Measurements from ENCODE around the gene DNAH8.

GRCh38 chr6:38728203-38728602, 13.1 kb downstream of the DNAH8 start:
- TF ChIP-seq, protein P1, sequence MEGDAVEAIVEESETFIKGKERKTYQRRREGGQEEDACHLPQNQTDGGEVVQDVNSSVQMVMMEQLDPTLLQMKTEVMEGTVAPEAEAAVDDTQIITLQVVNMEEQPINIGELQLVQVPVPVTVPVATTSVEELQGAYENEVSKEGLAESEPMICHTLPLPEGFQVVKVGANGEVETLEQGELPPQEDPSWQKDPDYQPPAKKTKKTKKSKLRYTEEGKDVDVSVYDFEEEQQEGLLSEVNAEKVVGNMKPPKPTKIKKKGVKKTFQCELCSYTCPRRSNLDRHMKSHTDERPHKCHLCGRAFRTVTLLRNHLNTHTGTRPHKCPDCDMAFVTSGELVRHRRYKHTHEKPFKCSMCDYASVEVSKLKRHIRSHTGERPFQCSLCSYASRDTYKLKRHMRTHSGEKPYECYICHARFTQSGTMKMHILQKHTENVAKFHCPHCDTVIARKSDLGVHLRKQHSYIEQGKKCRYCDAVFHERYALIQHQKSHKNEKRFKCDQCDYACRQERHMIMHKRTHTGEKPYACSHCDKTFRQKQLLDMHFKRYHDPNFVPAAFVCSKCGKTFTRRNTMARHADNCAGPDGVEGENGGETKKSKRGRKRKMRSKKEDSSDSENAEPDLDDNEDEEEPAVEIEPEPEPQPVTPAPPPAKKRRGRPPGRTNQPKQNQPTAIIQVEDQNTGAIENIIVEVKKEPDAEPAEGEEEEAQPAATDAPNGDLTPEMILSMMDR (IDR thresholded peaks at IDR 0.05) = no peak
- TF ChIP-seq EZH2 (IDR thresholded peaks at IDR 0.05) = no peak

Data from neural progenitor cell (in vitro differentiated cells).